ENCODE data around the gene ARHGAP18. TPM values are rescaled to one million over a fixed set of nuclear protein-coding genes. Genes with fewer than 3 reads are reported as not detected.

ARHGAP18 gene
- total RNA-seq, 1 experiment from 2014 or later: 2.4 TPM

DNA sequence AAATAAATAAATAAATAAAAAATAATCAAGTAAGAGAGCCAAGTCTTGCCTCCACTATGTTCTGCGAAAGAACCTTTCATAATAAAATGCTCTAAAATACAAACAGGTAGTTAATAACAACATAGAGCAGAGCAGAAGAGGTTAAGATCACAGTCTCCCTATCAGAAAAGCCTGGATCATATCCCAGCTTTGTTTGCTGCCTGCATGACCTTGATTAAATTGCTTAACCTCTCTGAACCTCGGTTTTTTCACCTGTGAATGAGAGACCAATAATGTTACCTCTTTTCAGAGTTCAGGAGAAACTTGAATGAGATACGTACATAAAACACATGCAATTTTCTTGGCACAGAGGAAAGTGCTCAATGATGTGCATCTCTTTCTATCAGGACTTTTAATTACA is 44.4 kb downstream of the ARHGAP18 start:
- Histone ChIP-seq H4K91ac (ENCODE audit: insufficient read length, low read depth, low read length) (no peak overlapping the region), H3T11ph (ENCODE audit: low read length) (no peak overlapping the region), H3K4me1 (ENCODE audit: insufficient read depth, low read length) (peaks cover 2% of the 10 kb centered on the region; the same call in 1 of the 2 replicates), H2AK5ac (ENCODE audit: insufficient read length, low read length) (no peak overlapping the region), H3K14ac (ENCODE audit: insufficient read depth, low read length) (no peak overlapping the region), H4K20me1 (ENCODE audit: control insufficient read depth, insufficient read depth, insufficient read length) (no peaks in the 10 kb centered on the region), H2BK15ac (ENCODE audit: low read depth, low read length) (no peak overlapping the region), H4K8ac (replicated peaks; ENCODE audit: insufficient read length, low read depth, low read length) (no peak overlapping the region), H3K56ac (ENCODE audit: insufficient read length, low read depth, low read length) (no peak overlapping the region), H2BK120ac (ENCODE audit: low read depth, low read length, poor library complexity, severe bottlenecking) (no peak overlapping the region), H3K27me3 (ENCODE audit: insufficient read depth, low read length) (no peaks in the 10 kb centered on the region), H3K9ac (ENCODE audit: extremely low read depth, insufficient read length, low read length) (no peak overlapping the region), H4K5ac (ENCODE audit: insufficient read length, low read depth, low read length) (no peak overlapping the region), H3K79me2 (ENCODE audit: insufficient read depth, low read length) (no peaks in the 10 kb centered on the region), H2BK5ac (ENCODE audit: insufficient read length, low read length) (no peak overlapping the region), H3K9me3 (ENCODE audit: control insufficient read depth, low read depth, low read length) (no peaks in the 10 kb centered on the region), H3K79me1 (ENCODE audit: insufficient read depth, low read depth, low read length, poor library complexity, severe bottlenecking) (no peaks in the 10 kb centered on the region), H3K27ac (ENCODE audit: insufficient read length, low read depth, low read length) (no peak overlapping the region), H3K4ac (ENCODE audit: low read depth, low read length) (no peak overlapping the region), H3K18ac (ENCODE audit: insufficient read length, low read depth, low read length) (no peak overlapping the region), H2BK20ac (ENCODE audit: low read depth, low read length, poor library complexity, severe bottlenecking) (no peak overlapping the region), H3K4me2 (ENCODE audit: insufficient read depth, insufficient read length, low read length) (no peak overlapping the region), H3K23me2 (ENCODE audit: insufficient read length, low read depth, low read length, poor library complexity, severe bottlenecking) (no peaks in the 10 kb centered on the region), H2AFZ (ENCODE audit: low read length) (no peak overlapping the region), H2BK12ac (ENCODE audit: insufficient read length, low read depth, low read length) (no peak overlapping the region), H3K23ac (ENCODE audit: insufficient read length, low read depth, low read length) (no peak overlapping the region)
- Mint-ChIP-seq H3K36me3 (ENCODE audit: insufficient read depth in 1 of 3, low read depth in 3 of 3) (no peaks in the 10 kb centered on the region), H3K4me3 (no peak overlapping the region), H3K9me3 (no peaks in the 10 kb centered on the region), H3K27me3 (ENCODE audit: low read depth) (no peaks in the 10 kb centered on the region), H3K27ac (no peak overlapping the region), H3K4me1 (peaks cover 20 to 21% of the 10 kb centered on the region in 2 experiments)
- no peak for DNase-seq
- TF ChIP-seq, protein P1, sequence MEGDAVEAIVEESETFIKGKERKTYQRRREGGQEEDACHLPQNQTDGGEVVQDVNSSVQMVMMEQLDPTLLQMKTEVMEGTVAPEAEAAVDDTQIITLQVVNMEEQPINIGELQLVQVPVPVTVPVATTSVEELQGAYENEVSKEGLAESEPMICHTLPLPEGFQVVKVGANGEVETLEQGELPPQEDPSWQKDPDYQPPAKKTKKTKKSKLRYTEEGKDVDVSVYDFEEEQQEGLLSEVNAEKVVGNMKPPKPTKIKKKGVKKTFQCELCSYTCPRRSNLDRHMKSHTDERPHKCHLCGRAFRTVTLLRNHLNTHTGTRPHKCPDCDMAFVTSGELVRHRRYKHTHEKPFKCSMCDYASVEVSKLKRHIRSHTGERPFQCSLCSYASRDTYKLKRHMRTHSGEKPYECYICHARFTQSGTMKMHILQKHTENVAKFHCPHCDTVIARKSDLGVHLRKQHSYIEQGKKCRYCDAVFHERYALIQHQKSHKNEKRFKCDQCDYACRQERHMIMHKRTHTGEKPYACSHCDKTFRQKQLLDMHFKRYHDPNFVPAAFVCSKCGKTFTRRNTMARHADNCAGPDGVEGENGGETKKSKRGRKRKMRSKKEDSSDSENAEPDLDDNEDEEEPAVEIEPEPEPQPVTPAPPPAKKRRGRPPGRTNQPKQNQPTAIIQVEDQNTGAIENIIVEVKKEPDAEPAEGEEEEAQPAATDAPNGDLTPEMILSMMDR (conservative IDR thresholded peaks at IDR 0.05): no peak
- WGBS (ENCODE audit: extremely low coverage, insufficient read length, low lambda C conversion rate): no CpG with 5 or more reads among the region's 3 CpGs
